ENCODE results near the gene DTNB.
"Not testable (repeated sequence)": the region's sequence is repeated elsewhere in the genome, so short reads cannot be mapped to it uniquely, and the experiment has no call there.

Gene DTNB

GRCh38 chr2:25418944-25419677, 254.3 kb downstream of the DTNB start:
- H3K27me3 ChIP-seq (ENCODE audit: insufficient read depth, low read depth, severe bottlenecking): no peaks in the 10 kb centered on the region
- no peak overlapping the region for H3K27ac ChIP-seq
- no peak for DNase-seq
- H3K4me3 ChIP-seq (ENCODE audit: low read depth, low read length): no peak overlapping the region
- no peaks in the 10 kb centered on the region for H3K36me3 ChIP-seq
- no peaks in the 10 kb centered on the region for H3K9me3 ChIP-seq (ENCODE audit: severe bottlenecking)
- TF ChIP-seq CTCF (IDR thresholded peaks at IDR 0.05; ENCODE audit: low read depth, low read length): no peak

- H3K4me3 ChIP-seq (ENCODE audit: low read depth, low read length): no peak overlapping the region
- no peaks in the 10 kb centered on the region for H3K36me3 ChIP-seq
Measured at GRCh38 chr2:25417715-25418369, 255.5 kb downstream of the DTNB start.

GRCh38 chr2:25416674-25417073, 256.7 kb downstream of the DTNB start:
- no peak for DNase-seq
- Histone ChIP-seq H3K9me3 (ENCODE audit: severe bottlenecking) (peaks cover 3% of the 10 kb centered on the region), H3K27ac (no peak overlapping the region), H3K27me3 (ENCODE audit: insufficient read depth, low read depth, severe bottlenecking) (no peaks in the 10 kb centered on the region), H3K36me3 (no peaks in the 10 kb centered on the region), H3K4me3 (ENCODE audit: low read depth, low read length) (no peak overlapping the region)
- TF ChIP-seq CTCF (IDR thresholded peaks at IDR 0.05; ENCODE audit: low read depth, low read length): no peak

More at GRCh38 chr2:25417715-25418369, 255.5 kb downstream of the DTNB start:
- TF ChIP-seq CTCF (IDR thresholded peaks at IDR 0.05; ENCODE audit: low read depth, low read length): no peak
- no peak for DNase-seq
- Histone ChIP-seq H3K27me3 (ENCODE audit: insufficient read depth, low read depth, severe bottlenecking) (no peaks in the 10 kb centered on the region), H3K27ac (no peak overlapping the region), H3K9me3 (ENCODE audit: severe bottlenecking) (peaks cover 3% of the 10 kb centered on the region)

GRCh38 chr2:25414781-25415180, 258.6 kb downstream of the DTNB start:
- Histone ChIP-seq H3K4me3 (ENCODE audit: low read depth, low read length) (no peak overlapping the region), H3K27me3 (ENCODE audit: insufficient read depth, low read depth, severe bottlenecking) (no peaks in the 10 kb centered on the region), H3K27ac (no peak overlapping the region), H3K9me3 (ENCODE audit: severe bottlenecking) (peaks cover 3% of the 10 kb centered on the region), H3K36me3 (no peaks in the 10 kb centered on the region)
- no peak for DNase-seq
- TF ChIP-seq CTCF (IDR thresholded peaks at IDR 0.05; ENCODE audit: low read depth, low read length): no peak

- not testable (repeated sequence) for H3K36me3 ChIP-seq; H3K27me3 ChIP-seq (ENCODE audit: insufficient read depth, low read depth, severe bottlenecking); H3K4me3 ChIP-seq (ENCODE audit: low read depth, low read length); DNase-seq; H3K27ac ChIP-seq; H3K9me3 ChIP-seq (ENCODE audit: severe bottlenecking)
Measured at GRCh38 chr2:25413409-25413808, 260.0 kb downstream of the DTNB start.

- Histone ChIP-seq H3K36me3 (no peaks in the 10 kb centered on the region), H3K27ac (no peak overlapping the region), H3K27me3 (ENCODE audit: insufficient read depth, low read depth, severe bottlenecking) (no peaks in the 10 kb centered on the region), H3K9me3 (ENCODE audit: severe bottlenecking) (peaks cover 3% of the 10 kb centered on the region), H3K4me3 (ENCODE audit: low read depth, low read length) (no peak overlapping the region)
- TF ChIP-seq CTCF (IDR thresholded peaks at IDR 0.05; ENCODE audit: low read depth, low read length): no peak
- no peak for DNase-seq
Measured at GRCh38 chr2:25411753-25412152, 261.6 kb downstream of the DTNB start.
